HL-60 (cell line): ENCODE data around the gene SLBP.

ENCODE experiments used
- CTCF ChIP-seq: IDR thresholded peaks from one replicate; pipeline ENCODE4 v1.5.1; 2011; ENCODE audit warnings: low read length, control low read depth, inconsistent platforms; ENCODE audit not compliant: insufficient read depth
- GABPA ChIP-seq: IDR thresholded peaks from 2 replicates; pipeline ENCODE4 v1.6.1; 2012; ENCODE audit warnings: low read depth
- POLR2AphosphoS5 ChIP-seq: IDR thresholded peaks from 2 replicates; pipeline ENCODE4 v1.6.1; 2012; ENCODE audit warnings: low read depth
- REST ChIP-seq: IDR thresholded peaks from 2 replicates; pipeline ENCODE4 v1.6.1; 2012; ENCODE audit warnings: low read depth; ENCODE audit not compliant: insufficient replicate concordance

GRCh38 chr4:1683261-1683735 is 28.8 kb downstream of the SLBP start:
- TF ChIP-seq CTCF (no peak), POLR2AphosphoS5 (no peak), GABPA (no peak), REST (no peak)
